ENCODE measurements around the gene DRG1. TPM values are rescaled to one million over a fixed set of nuclear protein-coding genes. Genes with fewer than 3 reads are reported as not detected.

The DRG1 gene
- total and polyA plus RNA-seq, 2 donors (not counting 3 experiments of a cell fraction or from before 2014, with no cell fraction given) = 37.7 to 65.1 TPM

GRCh38 chr22:31363885-31364465 is 35.4 kb upstream of the DRG1 start:
- FAIRE-seq (no peak), DNase-seq (ENCODE audit: low read depth, low spot score) (no peak)
- dilution Hi-C loops (cut with MboI; ENCODE audit: extremely low pct_ligation_motif_present, low sequenced_read_pairs) = no loop called here
- Histone ChIP-seq H3K27me3 (ENCODE audit: control insufficient read depth in 2 of 2, insufficient read depth in 2 of 2, low read length in 2 of 2) (peaks cover 0 to 2% of the 10 kb centered on the region in 2 experiments), H3K27ac (ENCODE audit: insufficient read depth, low read depth, low read length) (no peak overlapping the region), H3K9me1 (replicated peaks; ENCODE audit: control insufficient read depth, extremely low read depth, insufficient read depth, low read length) (no peaks in the 10 kb centered on the region), H4K20me1 (replicated peaks; ENCODE audit: control insufficient read depth, extremely low read depth, insufficient read depth, low read length) (no peaks in the 10 kb centered on the region), H3K4me3 (replicated peaks in 1 of 3; ENCODE audit: insufficient read depth in 1 of 3, low read depth in 1 of 3, low read length in 3 of 3) (no peak overlapping the region), H3K79me2 (ENCODE audit: control insufficient read depth, insufficient read depth, low read length) (no peaks in the 10 kb centered on the region), H3K9me3 (replicated peaks; ENCODE audit: control insufficient read depth, insufficient read depth, low read length) (no peaks in the 10 kb centered on the region), H3K4me1 (ENCODE audit: control insufficient read depth, extremely low read depth, insufficient read depth, low read length) (no peaks in the 10 kb centered on the region), H3K4me2 (ENCODE audit: insufficient read depth, low read length) (no peak overlapping the region), H3K9ac (replicated peaks; ENCODE audit: extremely low read depth, insufficient read depth, low read length) (no peak overlapping the region), H2AFZ (ENCODE audit: low read depth, low read length) (no peak overlapping the region), H3K36me3 (ENCODE audit: control insufficient read depth in 2 of 2, extremely low read depth in 1 of 2, insufficient read depth in 2 of 2, low read length in 2 of 2) (no peaks in the 10 kb centered on the region)
- ChIA-PET CTCF (interaction anchor here (1.1 kb wide), 1 partner anchor 13 kb away, joined by 3 read pairs; no protein-coding TSS in a partner anchor), POLR2A (no interaction called here)
- intact Hi-C loops (cut with micrococcal nuclease) = no loop called here
- no TSS peak for BruUV-seq (replicated peaks)
- no peak for TF ChIP-seq MYC (IDR thresholded peaks at IDR 0.05; ENCODE audit: low read depth, low read length)
- TF ChIP-seq CTCF (IDR thresholded peaks at IDR 0.05; ENCODE audit: extremely low read depth in 1 of 2, insufficient read depth in 1 of 2, low read depth in 1 of 2, low read length in 2 of 2) = no peak
- no peak for TF ChIP-seq GATA2 (IDR thresholded peaks at IDR 0.05; ENCODE audit: insufficient read depth, insufficient read length, low read depth, low read length)
- TF ChIP-seq JUN (IDR thresholded peaks at IDR 0.05; ENCODE audit: borderline replicate concordance, insufficient read depth, insufficient read length, low read depth) = no peak
- no peak for TF ChIP-seq POLR2AphosphoS5 (IDR thresholded peaks at IDR 0.05; ENCODE audit: insufficient read depth, low read depth, low read length)
- no peak for TF ChIP-seq FOS (IDR thresholded peaks at IDR 0.05; ENCODE audit: borderline replicate concordance, insufficient read depth, low read length)

All from endothelial cell of umbilical vein (primary cell).